ENCODE results near the gene SCIN.

Gene SCIN

DNA sequence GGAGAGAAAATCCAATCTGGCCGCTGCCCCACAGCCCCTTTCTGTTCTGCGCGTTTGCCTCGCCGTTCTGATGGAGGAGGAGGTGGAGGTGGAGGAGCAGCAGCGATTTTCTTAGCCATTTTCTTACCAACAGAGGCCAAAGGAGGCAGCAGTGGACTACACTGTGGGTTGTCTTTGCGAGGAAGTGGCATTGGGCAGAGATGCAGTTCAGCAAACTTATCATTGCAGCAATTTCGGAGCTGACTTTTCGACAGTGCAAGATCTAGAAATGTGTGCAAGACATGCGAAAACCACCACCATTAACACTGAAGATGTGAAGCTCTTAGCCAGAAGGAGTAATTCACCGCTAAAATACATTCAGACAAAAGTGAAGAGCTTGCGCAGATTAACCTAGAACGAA is 115.0 kb downstream of the SCIN start:
- Histone ChIP-seq H3K79me2 (ENCODE audit: insufficient read depth, low read length) (no peaks in the 10 kb centered on the region), H3K9me3 (ENCODE audit: insufficient read depth, low read length, severe bottlenecking) (no peaks in the 10 kb centered on the region), H3K9ac (ENCODE audit: low read depth, low read length) (no peak overlapping the region), H3K4me3 (ENCODE audit: low read depth in 1 of 2, low read length in 2 of 2) (no peak overlapping the region), H3K27ac (ENCODE audit: low read length) (no peak overlapping the region), H3K36me3 (ENCODE audit: insufficient read depth, low read length) (no peaks in the 10 kb centered on the region), H4K20me1 (ENCODE audit: insufficient read depth, low read length) (no peaks in the 10 kb centered on the region), H3K4me1 (ENCODE audit: insufficient read depth, low read length) (no peaks in the 10 kb centered on the region), H3K4me2 (ENCODE audit: insufficient read depth, low read length) (no peak overlapping the region), H3K27me3 (ENCODE audit: insufficient read depth, low read length, poor library complexity) (no peaks in the 10 kb centered on the region), H2AFZ (ENCODE audit: low read depth, low read length) (no peak overlapping the region)
- ATAC-seq (ENCODE audit: insufficient read depth, low read depth) (no peak), DNase-seq (no peak)
- no peak for TF ChIP-seq EZH2 (IDR thresholded peaks at IDR 0.05; ENCODE audit: borderline replicate concordance, low read depth, low read length, severe bottlenecking)
- TF ChIP-seq, protein P1, sequence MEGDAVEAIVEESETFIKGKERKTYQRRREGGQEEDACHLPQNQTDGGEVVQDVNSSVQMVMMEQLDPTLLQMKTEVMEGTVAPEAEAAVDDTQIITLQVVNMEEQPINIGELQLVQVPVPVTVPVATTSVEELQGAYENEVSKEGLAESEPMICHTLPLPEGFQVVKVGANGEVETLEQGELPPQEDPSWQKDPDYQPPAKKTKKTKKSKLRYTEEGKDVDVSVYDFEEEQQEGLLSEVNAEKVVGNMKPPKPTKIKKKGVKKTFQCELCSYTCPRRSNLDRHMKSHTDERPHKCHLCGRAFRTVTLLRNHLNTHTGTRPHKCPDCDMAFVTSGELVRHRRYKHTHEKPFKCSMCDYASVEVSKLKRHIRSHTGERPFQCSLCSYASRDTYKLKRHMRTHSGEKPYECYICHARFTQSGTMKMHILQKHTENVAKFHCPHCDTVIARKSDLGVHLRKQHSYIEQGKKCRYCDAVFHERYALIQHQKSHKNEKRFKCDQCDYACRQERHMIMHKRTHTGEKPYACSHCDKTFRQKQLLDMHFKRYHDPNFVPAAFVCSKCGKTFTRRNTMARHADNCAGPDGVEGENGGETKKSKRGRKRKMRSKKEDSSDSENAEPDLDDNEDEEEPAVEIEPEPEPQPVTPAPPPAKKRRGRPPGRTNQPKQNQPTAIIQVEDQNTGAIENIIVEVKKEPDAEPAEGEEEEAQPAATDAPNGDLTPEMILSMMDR (IDR thresholded peaks at IDR 0.05; ENCODE audit: borderline replicate concordance, extremely low read depth, low read length, poor library complexity, severe bottlenecking): peak; percentile 9

DNA sequence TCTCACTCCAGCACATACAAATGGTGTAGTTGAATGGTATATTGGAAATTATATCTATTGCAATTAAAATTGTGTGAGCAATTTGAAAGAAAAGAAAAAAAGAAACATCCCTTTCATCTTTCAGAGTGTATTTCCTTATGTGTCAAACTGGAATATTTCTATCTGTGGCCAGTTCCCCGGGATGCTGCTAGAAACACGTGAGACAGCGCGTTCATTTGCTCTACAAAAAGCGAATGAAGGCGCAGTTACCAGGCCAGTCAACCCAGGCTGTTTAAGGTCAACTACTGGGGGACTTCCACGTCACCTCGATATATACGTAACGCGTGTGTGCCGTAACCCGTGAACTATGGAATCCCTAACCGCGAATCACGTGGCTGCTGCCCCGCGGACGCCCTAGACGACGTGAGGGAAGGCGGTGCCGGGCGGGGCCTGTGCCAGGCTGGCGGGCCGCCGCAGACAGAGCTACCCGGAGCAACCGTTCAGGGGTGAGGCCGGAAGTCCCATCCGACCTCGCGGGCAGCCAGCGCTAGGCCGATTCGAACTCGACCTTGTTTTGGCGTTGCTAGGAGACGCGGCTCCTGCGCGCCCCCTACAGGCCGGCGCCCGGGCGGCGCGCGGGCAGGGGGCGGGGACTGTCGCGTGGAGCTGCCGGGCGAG is 115.8 kb downstream of the SCIN start:
- Histone ChIP-seq H3K79me2 (ENCODE audit: insufficient read depth, low read length) (no peaks in the 10 kb centered on the region), H3K9me3 (ENCODE audit: insufficient read depth, low read length, severe bottlenecking) (no peaks in the 10 kb centered on the region), H3K4me3 (ENCODE audit: low read depth in 1 of 2, low read length in 2 of 2) (no peak overlapping the region), H4K20me1 (ENCODE audit: insufficient read depth, low read length) (no peaks in the 10 kb centered on the region), H3K27ac (ENCODE audit: low read length) (no peak overlapping the region), H3K36me3 (ENCODE audit: insufficient read depth, low read length) (no peaks in the 10 kb centered on the region), H3K27me3 (ENCODE audit: insufficient read depth, low read length, poor library complexity) (no peaks in the 10 kb centered on the region), H3K4me1 (ENCODE audit: insufficient read depth, low read length) (no peaks in the 10 kb centered on the region), H3K9ac (ENCODE audit: low read depth, low read length) (no peak overlapping the region), H3K4me2 (ENCODE audit: insufficient read depth, low read length) (no peak overlapping the region), H2AFZ (ENCODE audit: low read depth, low read length) (no peak overlapping the region)
- DNase-seq (no peak), ATAC-seq (ENCODE audit: insufficient read depth, low read depth) (no peak)
- no peak for TF ChIP-seq EZH2 (IDR thresholded peaks at IDR 0.05; ENCODE audit: borderline replicate concordance, low read depth, low read length, severe bottlenecking)
- TF ChIP-seq, protein P1 (IDR thresholded peaks at IDR 0.05; ENCODE audit: borderline replicate concordance, extremely low read depth, low read length, poor library complexity, severe bottlenecking): no peak

DNA sequence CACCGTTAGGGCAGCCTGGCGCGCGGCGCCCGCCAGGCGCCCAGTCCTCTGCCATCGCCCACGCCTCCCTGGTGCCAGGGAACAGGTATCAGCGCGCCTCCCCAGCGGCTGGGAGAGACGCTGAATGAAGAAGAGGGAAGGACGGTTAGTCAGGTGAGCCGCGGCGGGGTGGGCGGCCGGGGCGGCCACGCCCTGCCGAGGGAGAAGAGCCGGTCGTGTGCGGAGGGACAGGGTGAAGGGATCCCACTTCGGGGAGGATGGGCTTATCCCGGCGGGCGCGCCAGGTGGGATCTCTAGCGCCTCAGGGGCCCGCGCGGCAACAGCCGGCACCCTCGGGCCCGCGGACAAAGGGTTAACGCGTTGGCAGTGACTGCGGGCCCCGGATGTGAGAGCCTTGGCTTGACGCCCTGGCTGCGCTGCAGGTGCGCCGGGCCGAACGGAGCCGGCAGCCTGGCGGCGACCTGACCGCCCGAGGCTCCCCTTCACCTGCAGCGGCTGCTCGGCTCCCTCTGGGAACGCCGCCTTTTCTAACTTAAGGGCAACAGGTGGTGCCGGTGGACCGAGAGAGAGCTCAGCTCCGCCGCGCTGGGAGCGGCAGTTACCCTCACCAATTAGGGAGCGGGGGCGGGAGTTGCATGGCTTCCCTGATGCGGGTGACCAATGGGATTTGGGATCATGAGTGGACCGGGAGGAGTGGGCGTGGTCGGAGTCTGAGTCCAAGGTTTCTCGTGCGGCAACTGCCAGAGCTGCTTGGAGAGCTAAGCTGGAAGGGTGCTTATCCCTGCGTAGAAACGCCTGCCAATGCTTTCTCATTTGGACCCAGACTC is 116.6 kb downstream of the SCIN start, which contains the start of gene ARL4A:
Gene ARL4A (plus strand): TSS at position 743 of the 827 bp plus-strand sequence. CDS start 622 bp downstream, outside the sequence.
- TF ChIP-seq, protein P1 (IDR thresholded peaks at IDR 0.05; ENCODE audit: borderline replicate concordance, extremely low read depth, low read length, poor library complexity, severe bottlenecking): no peak
- TF ChIP-seq EZH2 (IDR thresholded peaks at IDR 0.05; ENCODE audit: borderline replicate concordance, low read depth, low read length, severe bottlenecking): no peak
- ATAC-seq (ENCODE audit: insufficient read depth, low read depth): no peak
- H3K4me2 ChIP-seq (ENCODE audit: insufficient read depth, low read length): no peak within 1 kb of the TSS
- H3K79me2 ChIP-seq (ENCODE audit: insufficient read depth, low read length): no peaks in the 10 kb centered on the region
- H3K4me3 ChIP-seq (ENCODE audit: low read depth in 1 of 2, low read length in 2 of 2): no peak within 1 kb of the TSS
- H3K4me1 ChIP-seq (ENCODE audit: insufficient read depth, low read length): no peaks in the 10 kb centered on the region
- H3K9me3 ChIP-seq (ENCODE audit: insufficient read depth, low read length, severe bottlenecking): no peaks in the 10 kb centered on the region
- H3K36me3 ChIP-seq (ENCODE audit: insufficient read depth, low read length): no peaks in the 10 kb centered on the region
- no peaks in the 10 kb centered on the region for H4K20me1 ChIP-seq (ENCODE audit: insufficient read depth, low read length)
- no peak for DNase-seq
- no peak within 1 kb of the TSS for H3K27ac ChIP-seq (ENCODE audit: low read length)
- H3K9ac ChIP-seq (ENCODE audit: low read depth, low read length): no peak within 1 kb of the TSS
- no peak within 1 kb of the TSS for H2AFZ ChIP-seq (ENCODE audit: low read depth, low read length)
- H3K27me3 ChIP-seq (ENCODE audit: insufficient read depth, low read length, poor library complexity): no peaks in the 10 kb centered on the region

Data from DND-41 (cell line).